GM19438 (cell line): Measurements from ENCODE around the gene EHD4.

Source experiments
- ATAC-seq: cut with Tn5 transposase; IDR thresholded peaks from one replicate; pipeline ENCODE4 v1.9.1; 2021; ENCODE audit warnings: low read depth; ENCODE audit not compliant: unreplicated experiment

The EHD4 gene

DNA sequence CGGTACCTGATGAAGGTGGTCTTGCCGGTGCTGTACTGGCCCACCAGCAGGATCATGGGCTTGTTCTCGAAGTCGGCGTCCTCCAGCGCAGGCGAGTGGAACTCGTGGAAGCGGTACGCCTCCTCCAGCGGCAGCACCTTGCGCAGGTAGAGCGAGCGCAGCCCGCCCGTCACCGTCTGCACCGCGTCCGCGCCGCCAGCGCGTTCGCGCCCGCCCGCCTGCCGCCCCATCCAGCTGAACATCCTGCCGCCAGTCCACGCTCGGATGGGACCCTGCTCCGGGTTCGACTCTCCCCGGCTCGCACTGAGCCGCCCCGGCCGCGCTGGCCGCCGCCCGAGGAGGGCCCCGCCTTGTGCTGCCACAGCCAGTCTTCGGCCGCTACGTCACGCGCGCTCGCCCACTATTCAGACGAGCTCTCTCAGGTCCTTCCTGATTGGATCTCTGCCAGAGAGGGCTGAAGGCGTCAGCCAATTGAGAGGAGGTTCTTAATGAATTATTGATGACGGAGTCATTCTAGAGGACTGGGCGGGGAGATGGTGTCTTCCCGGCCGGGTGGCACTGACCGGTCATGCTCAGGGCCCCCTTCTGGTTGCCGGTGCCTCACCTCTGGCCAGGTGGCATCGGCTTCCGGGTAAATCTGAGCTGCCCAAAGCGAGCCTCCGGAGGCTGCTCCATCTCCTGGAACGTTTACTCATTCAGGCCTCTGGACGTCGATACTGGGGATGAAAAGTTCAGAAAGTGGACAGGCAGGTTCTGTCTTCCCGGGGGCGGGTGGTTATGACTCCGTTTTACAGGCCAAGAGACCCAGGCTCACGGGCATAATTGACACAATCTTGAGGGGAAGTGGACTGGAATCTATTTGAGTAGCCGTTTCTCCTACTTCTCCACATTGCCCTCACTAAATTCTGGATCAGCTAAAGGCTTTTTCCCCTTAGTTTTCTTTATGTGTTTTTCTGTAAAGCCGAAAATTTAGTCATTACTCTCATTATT lies at the start of gene EHD4:
TSS of gene EHD4 (minus strand) at position 305 of the 990 bp plus-strand sequence. CDS start at position 242, 63 bp downstream.
- ATAC-seq, result peak; percentile 67

DNA sequence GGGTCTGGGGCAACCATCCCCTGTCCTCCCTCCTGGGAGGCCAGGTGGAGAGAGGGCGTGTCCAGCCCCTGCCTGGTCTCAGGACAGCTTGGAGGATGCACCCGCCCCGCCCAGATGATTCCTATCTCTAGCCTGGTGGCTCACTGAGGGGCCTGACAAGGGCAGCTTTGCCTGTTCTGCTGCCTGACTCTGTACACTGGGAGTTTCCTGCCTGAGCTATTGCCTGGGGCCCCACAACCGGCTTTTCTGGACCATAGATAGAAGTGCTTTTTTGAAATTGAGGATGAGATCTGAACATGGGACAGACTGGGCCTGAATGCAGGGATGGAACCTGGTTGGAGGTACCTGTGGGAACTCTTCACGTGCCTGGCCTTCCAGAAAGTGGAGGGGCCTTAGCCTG lies 49.2 kb upstream of the EHD4 start:
- ATAC-seq, result no peak

GRCh38 chr15:42020713-42021273 lies 48.4 kb upstream of the EHD4 start, which contains the start of gene PLA2G4E:
Gene PLA2G4E (minus strand): TSS chr15:42021042. CDS start chr15:42021030, 12 bp downstream.
- ATAC-seq, result no peak

DNA sequence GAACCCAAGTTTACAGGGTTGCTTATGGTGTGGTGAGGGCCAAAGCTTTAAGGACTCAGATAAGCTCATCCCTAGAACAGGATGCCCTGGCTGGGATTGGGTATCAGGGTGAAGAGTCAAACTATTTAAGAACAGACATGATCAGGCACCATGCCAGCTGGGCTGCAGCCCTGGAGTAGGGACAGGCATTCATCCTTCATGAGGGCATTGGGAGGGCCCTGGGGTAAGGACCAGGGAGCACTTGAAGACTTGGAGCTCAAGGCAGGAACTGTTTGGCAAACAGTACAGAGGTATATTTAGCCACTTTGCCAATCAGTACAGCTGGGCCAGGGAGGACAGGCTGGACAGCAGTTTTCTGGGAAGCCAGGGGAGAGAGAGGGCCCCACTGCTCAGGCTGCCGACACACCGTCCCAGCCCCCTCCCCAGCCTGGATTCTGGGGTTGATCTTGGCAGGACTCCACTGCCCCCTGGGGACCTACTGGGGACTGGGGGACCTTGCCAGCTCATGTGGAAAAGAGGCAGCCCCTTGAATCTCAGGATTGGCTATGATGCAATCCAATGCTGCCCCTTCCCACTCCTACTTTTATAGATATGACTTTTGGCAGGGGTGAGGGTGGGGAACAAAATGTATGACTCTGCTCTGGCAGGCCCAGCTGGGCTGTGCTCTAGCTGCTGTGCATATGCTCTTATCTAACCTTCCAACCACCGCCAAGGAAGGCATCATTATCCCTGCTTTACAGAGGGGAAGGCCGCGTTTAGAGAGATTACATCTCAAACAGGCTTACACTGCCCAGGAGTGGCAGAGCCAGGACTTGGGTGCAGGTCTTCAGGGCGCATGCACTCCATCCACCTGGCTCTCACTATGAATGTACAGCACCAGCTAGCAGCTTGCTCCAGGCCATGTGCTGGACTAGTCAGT lies 46.2 kb upstream of the EHD4 start:
- ATAC-seq, result no peak

DNA sequence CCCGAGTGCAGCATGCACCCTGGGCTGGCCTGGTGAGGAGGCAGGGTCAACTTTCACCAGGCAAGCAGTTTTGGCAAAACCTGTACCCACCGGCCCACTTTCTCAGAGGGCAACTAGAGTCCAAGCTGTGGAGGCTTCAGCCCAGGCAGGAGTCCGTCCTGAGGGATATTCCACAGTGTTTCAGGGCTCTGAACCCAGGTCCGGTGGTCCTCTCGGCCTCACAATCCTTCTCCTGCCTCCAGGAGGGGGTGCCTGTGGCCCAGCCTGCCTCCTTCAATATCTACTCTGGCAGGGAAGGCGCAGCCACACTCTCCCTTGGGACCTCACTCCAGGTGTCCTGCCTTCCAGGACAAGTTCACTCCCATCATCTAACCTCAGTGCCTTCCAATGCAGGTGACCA lies 44.6 kb upstream of the EHD4 start:
- no peak for ATAC-seq

DNA sequence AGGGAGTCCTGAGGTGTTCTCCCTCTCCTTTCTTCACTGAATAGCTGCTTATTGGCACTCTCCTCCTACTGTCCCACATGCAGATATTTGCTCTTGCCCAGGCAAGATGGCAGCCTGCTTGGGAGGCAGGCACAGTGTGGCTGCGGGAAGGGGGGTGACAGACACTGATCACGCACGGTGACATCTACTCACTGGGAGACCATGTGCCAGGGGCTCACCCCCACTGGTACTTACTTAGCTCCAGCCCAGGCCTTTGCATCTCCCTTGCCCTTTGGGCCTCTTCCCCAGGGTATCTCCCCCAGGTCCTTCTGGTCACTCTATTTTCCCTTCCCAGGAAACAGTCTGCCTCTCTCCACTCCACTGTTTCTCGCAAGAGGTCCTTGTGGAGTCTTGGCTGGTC lies 42.0 kb upstream of the EHD4 start:
- ATAC-seq, result no peak

GRCh38 chr15:42012928-42013482 lies 40.6 kb upstream of the EHD4 start:
- ATAC-seq, result no peak

- ATAC-seq, result no peak
These were observed 39.9 kb upstream of the EHD4 start for GRCh38 chr15:42012241-42012640.

DNA sequence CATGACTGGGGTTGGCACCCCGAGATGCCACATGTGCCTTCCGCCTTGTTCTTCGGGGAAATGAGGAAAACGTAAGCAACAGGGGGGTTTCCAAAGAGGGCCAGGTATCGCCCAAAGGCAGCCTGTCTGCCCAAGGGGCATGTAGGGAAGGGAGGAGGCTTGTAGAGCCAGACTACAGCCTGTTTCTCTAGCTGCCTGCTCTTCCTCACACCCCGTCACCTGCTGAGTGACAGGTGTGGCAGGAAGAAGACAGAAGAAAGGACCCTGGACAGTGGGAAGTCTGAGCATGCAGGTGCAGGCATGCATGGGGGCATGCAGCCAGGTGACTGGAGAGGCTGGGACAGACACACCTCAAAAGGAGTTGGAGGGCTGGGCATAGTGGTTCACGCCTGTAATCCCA lies 38.7 kb upstream of the EHD4 start:
- peak; percentile 23 for ATAC-seq

GRCh38 chr15:42010434-42010833 lies 38.1 kb upstream of the EHD4 start:
- peak; percentile 79 for ATAC-seq

DNA sequence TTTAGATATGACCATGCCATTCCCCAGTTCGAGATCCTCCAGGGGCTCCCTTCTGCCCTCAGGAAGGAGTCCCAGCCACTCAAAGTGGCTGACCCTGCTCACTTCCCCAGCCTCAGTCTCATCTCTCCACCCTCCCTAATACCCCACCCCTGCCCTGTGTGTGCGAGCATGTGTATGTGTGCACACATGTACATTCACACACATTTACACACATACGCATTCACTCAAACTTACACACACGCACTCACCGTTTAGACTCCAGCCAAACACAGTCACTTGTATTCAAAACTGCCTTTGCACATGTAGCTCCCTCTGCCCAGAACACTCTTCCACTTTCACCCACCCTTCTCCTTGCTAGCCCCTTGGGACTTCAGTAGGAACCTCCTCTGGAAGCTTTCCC lies 37.1 kb upstream of the EHD4 start:
- ATAC-seq, result no peak

GRCh38 chr15:42009022-42009421 lies 36.7 kb upstream of the EHD4 start:
- ATAC-seq, result no peak

DNA sequence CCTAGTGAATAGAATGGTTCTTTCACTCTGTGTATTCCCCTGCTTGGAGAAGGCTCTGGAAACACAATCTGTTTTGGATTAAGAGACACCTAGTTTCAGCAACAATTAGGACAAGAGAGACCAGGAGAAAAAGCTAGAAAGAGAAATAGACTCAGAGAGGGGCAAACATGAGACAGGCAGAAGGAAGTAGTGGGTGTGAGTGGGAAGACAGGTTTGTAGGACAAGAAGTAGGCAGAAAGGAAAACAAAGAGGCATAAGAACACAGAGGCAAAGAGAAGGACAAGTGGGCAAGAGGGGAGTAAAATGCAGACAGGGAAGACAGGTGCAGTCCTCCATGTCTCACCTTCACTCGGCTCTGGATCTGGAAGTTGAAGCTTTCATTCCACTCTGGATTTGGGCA lies 35.0 kb upstream of the EHD4 start:
- no peak for ATAC-seq

GRCh38 chr15:42002333-42002732 lies 30.0 kb upstream of the EHD4 start:
- no peak for ATAC-seq

- ATAC-seq, result no peak
These were observed 28.9 kb upstream of the EHD4 start for GRCh38 chr15:42001236-42001635.

DNA sequence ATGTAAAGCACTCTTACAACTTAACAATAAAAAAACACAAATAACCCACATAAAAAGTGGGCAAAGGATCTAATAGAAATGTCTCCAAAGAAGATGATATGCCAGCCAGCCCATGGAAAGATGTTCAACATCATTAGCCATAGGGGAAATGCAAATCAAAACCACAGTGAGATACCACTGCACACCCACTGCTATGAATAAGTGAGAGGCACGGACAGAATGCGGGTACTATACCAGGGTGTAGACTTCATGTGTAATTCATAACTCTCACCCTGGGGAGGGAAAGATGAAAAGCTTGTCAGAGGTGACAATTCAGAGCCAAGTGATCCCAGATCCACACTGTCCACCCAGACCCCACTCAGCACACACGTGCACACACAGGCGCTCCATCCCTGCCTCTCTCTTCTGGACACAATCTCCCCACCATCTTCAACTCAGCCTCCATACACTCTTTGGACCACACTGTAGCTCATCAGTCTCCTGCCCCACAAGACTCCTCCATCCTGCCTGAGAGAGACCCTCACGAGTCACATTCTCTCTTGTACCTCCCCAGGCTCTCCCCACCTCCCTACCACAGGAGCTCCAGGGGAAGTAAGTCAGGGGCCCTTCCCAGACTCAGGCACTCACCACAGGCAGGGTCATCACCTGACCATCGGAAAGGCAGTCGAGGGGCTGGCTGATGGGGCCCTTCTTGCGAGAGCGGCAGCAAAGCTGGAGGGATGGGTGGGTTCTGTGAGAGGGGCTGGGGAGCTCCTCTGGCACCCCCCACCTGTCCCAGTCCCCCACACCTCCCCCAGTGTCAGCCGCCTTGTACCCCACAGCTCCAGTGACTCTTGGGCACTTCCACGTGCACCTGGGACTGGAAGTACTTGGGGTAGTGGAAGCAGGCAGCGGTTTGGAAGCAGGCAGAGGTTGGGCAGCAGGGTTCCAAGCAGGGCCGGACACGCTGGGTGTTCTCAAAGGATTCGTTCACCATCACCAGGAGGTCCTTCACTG lies 27.2 kb upstream of the EHD4 start:
- no peak for ATAC-seq

DNA sequence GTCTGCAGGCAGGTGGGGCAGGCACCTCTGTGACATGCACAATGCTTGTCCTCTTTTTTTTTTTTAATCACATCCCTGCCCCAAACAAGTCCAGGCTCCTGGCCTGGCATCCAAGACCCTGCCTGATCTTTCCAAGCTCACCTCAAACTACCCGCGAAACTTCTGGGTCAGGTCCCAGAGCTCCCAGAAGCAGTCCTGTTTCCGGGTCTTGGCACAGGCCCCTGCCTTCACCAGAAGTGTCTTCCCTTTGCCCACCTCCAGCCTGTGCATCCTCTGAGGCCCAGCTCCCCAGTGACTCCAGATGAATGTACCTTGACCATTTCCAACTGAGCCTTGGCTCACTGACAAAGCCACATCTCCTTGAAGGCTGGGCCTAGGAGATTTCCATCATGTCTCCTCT lies 25.5 kb upstream of the EHD4 start:
- ATAC-seq, result no peak

DNA sequence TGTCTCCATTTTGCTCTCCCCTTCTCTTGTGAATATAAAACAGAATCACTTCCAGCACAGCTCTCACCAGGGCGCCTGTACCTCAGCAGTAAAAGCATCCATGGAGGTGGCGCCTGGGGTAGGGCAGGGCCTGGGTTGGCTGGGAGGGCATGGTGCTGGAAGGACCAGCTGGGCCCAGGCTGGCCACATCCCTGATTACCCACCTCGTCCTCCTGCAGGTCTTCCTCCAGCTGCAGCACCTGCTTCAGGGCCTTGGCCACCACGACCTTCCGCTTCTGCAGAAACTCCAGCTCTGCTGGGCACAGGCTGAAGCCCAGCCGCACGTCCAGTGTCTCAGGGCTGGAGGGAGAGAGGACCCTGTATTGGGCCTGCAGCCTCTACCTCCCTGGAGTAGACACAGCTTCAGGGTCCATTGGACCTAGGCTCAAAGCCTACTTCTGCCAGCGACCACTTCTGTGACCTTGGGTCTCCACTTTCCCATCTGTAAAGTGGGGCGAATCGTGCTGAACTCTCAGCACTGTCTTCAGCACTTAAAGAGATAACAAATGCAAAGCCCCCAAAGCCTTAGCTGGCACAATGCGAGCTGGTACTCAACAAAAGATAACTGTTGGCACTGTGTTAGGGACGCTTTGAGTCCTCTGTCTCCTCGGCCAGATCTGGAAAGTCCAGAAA lies 24.7 kb upstream of the EHD4 start:
- no peak for ATAC-seq

DNA sequence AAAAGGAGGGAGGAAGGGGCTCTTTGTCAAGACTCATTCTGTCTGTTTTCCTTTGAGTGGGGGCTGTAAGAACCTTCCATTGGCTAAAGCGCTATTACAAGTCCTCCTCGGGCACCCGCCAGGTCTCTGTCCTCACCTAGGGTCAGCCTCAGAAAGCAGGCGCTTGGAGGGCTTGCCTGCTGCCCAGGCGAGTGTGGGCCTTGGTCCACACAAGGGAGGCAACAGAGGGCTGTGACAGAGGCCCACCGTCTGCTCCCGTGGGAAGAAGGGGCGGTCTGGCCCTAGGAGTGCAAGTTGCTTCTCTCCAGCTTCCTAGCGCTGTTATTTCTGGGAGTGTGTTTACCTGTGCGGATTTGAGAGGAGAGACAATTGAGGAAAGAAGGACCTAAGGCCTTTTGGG lies 24.0 kb upstream of the EHD4 start:
- ATAC-seq, result no peak
